GM18951 (cell line): ENCODE results near the gene CSNK1G2.

Experiments used
- POLR2A ChIP-seq: IDR thresholded peaks from 4 replicates; pipeline ENCODE4 v1.6.1; 2011; ENCODE audit warnings: mild to moderate bottlenecking; ENCODE audit not compliant: insufficient read length, insufficient read depth; ENCODE audit errors: extremely low read depth
- in situ Hi-C: fragments of 300-500 bp; cut with MboI; formaldehyde crosslinking; loops from one replicate; pipeline ENCODE4 v1.12.0; 2022; ENCODE audit warnings: low sequenced_read_pairs, mixed read lengths, inconsistent platforms; ENCODE audit not compliant: unreplicated experiment

CSNK1G2 gene

GRCh38 chr19:1970003-1970805 is 29.2 kb downstream of the CSNK1G2 start:
- no peak for TF ChIP-seq POLR2A
- in situ Hi-C loops = no loop called here

GRCh38 chr19:1970806-1971502 is 30.0 kb downstream of the CSNK1G2 start:
- TF ChIP-seq POLR2A = no peak
- in situ Hi-C loops = no loop called here

GRCh38 chr19:1974381-1975161 is 33.6 kb downstream of the CSNK1G2 start:
- in situ Hi-C loops = no loop called here
- TF ChIP-seq POLR2A = no peak

- no peak for TF ChIP-seq POLR2A
- in situ Hi-C loops = no loop called here
These were observed 34.1 kb downstream of the CSNK1G2 start for GRCh38 chr19:1975162-1975480.

- TF ChIP-seq POLR2A = no peak
These were observed 36.1 kb downstream of the CSNK1G2 start for GRCh38 chr19:1977120-1977519.

GRCh38 chr19:1978346-1978894 is 37.4 kb downstream of the CSNK1G2 start:
- in situ Hi-C loops = no loop called here
- TF ChIP-seq POLR2A = no peak

More at GRCh38 chr19:1977120-1977519, 36.1 kb downstream of the CSNK1G2 start:
- in situ Hi-C loops = no loop called here

- no peak for TF ChIP-seq POLR2A
- in situ Hi-C loops = no loop called here
These were observed 38.0 kb downstream of the CSNK1G2 start for GRCh38 chr19:1979017-1979416.

- no peak for TF ChIP-seq POLR2A
- in situ Hi-C loops = no loop called here
These were observed 38.7 kb downstream of the CSNK1G2 start for GRCh38 chr19:1979642-1980041.

GRCh38 chr19:1980091-1980808 is 39.3 kb downstream of the CSNK1G2 start:
- TF ChIP-seq POLR2A = no peak
- in situ Hi-C loops = no loop called here

GRCh38 chr19:1980809-1981181 is 39.8 kb downstream of the CSNK1G2 start:
- TF ChIP-seq POLR2A = no peak
- in situ Hi-C loops = no loop called here

- in situ Hi-C loops = no loop called here
- no peak for TF ChIP-seq POLR2A
These were observed 40.3 kb downstream of the CSNK1G2 start for GRCh38 chr19:1981253-1981652.

- in situ Hi-C loops = no loop called here
- TF ChIP-seq POLR2A = no peak
These were observed 43.4 kb downstream of the CSNK1G2 start for GRCh38 chr19:1984357-1984756.
